H1 (cell line): ENCODE data around the gene LEPR. TPM values are rescaled to one million over a fixed set of nuclear protein-coding genes. Genes with fewer than 3 reads are reported as not detected.
A peak's percentile ranks its signal among the peaks of the same experiment; 100 is the strongest.

Experiments
- BCL11A ChIP-seq, 2 experiments: IDR thresholded peaks; one replicate each; pipeline ENCODE4 v1.6.1; 2011; ENCODE audit warnings: low read depth in 2 of 2, low read length in 2 of 2, mild to moderate bottlenecking in 2 of 2
- BRCA1 ChIP-seq: IDR thresholded peaks from 2 replicates; pipeline ENCODE4 v1.6.1; 2012; ENCODE audit warnings: low read depth, low read length, improper control_type of control experiment
- CBX8 ChIP-seq: fragments of 300-800, 300-1000 bp; sonication (generic); IDR thresholded peaks from 2 replicates; pipeline ENCODE4 v1.7.1; 2016; ENCODE audit warnings: low read depth, low read length, borderline replicate concordance
- CEBPB ChIP-seq: IDR thresholded peaks from 2 replicates; pipeline ENCODE4 v1.6.1; 2012; ENCODE audit warnings: low read depth, low read length
- CTBP2 ChIP-seq: IDR thresholded peaks from 2 replicates; pipeline ENCODE4 v1.7.0; 2011; ENCODE audit warnings: borderline replicate concordance, mild to moderate bottlenecking, moderate library complexity, mixed read lengths, low read length; ENCODE audit not compliant: insufficient read depth, insufficient read length
- HDAC2 ChIP-seq, 2 experiments: fragments of 300-600 bp in 1 of 2; sonication (generic) in 1 of 2; IDR thresholded peaks; 2 replicates each; pipeline ENCODE4 v1.6.1; 2011 to 2012; ENCODE audit warnings: low read depth in 2 of 2, low read length in 2 of 2, mild to moderate bottlenecking in 2 of 2, moderate library complexity in 2 of 2, borderline replicate concordance in 1 of 2, inconsistent platforms in 1 of 2
- HDAC6 ChIP-seq: IDR thresholded peaks from one replicate; pipeline ENCODE4 v1.7.1; 2012; ENCODE audit warnings: low read depth, mild to moderate bottlenecking, inconsistent platforms, low read length, moderate library complexity
- KDM5A ChIP-seq: fragments of 200-600 bp; IDR thresholded peaks from 2 replicates; pipeline ENCODE4 v1.7.1; 2012; ENCODE audit warnings: mild to moderate bottlenecking, low read length, inconsistent platforms, mixed read lengths
- NRF1 ChIP-seq: IDR thresholded peaks from 2 replicates; pipeline ENCODE4 v1.6.1; 2011; ENCODE audit warnings: mild to moderate bottlenecking, low read depth, low read length, improper control_type of control experiment
- POU5F1 ChIP-seq: IDR thresholded peaks from 2 replicates; pipeline ENCODE4 v1.6.1; 2011; ENCODE audit warnings: low read depth, mild to moderate bottlenecking, low read length, moderate library complexity
- RAD21 ChIP-seq, 2 experiments: IDR thresholded peaks in 1 of 2; conservative IDR thresholded peaks in 1 of 2; 2 replicates each; pipeline ENCODE4 v1.6.1; 2011; ENCODE audit warnings: low read depth in 2 of 2, low read length in 2 of 2, improper control_type of control experiment in 1 of 2, inconsistent platforms in 1 of 2, mild to moderate bottlenecking in 1 of 2, moderate library complexity in 1 of 2
- RFX5 ChIP-seq: IDR thresholded peaks from 2 replicates; pipeline ENCODE4 v1.6.1; 2011; ENCODE audit warnings: low read depth, low read length, improper control_type of control experiment, borderline replicate concordance
- RXRA ChIP-seq: IDR thresholded peaks from 2 replicates; pipeline ENCODE4 v1.6.1; 2011; ENCODE audit warnings: low read depth, mild to moderate bottlenecking, low read length, moderate library complexity; ENCODE audit not compliant: insufficient read depth
- SAP30 ChIP-seq: fragments of 300-600 bp; sonication (generic); IDR thresholded peaks from 2 replicates; pipeline ENCODE4 v1.7.1; 2012; ENCODE audit warnings: low read length, moderate library complexity, mild to moderate bottlenecking, inconsistent platforms; ENCODE audit not compliant: insufficient read depth, insufficient replicate concordance
- SIN3A ChIP-seq, 2 experiments: IDR thresholded peaks in 1 of 2; conservative IDR thresholded peaks in 1 of 2; 2 replicates each; pipeline ENCODE4 v1.6.1; 2011 to 2012; ENCODE audit warnings: low read length in 2 of 2, improper control_type of control experiment in 1 of 2, low read depth in 1 of 2, mild to moderate bottlenecking in 1 of 2
- SP1 ChIP-seq: IDR thresholded peaks from 2 replicates; pipeline ENCODE4 v1.6.1; 2011; ENCODE audit warnings: low read depth, low read length
- SP2 ChIP-seq: IDR thresholded peaks from 2 replicates; pipeline ENCODE4 v1.6.1; 2012; ENCODE audit warnings: mild to moderate bottlenecking, low read length, inconsistent platforms
- SUZ12 ChIP-seq: fragments of 200-600 bp; sonication (generic); IDR thresholded peaks from 2 replicates; pipeline ENCODE4 v1.6.1; 2012; ENCODE audit warnings: mild to moderate bottlenecking, inconsistent platforms, low read length, moderate library complexity, mixed read lengths
- TAF1 ChIP-seq: IDR thresholded peaks from 2 replicates; pipeline ENCODE4 v1.6.1; 2011; ENCODE audit warnings: mild to moderate bottlenecking, low read depth, low read length
- YY1 ChIP-seq: IDR thresholded peaks from 2 replicates; pipeline ENCODE4 v1.6.1; 2011; ENCODE audit warnings: low read depth, mild to moderate bottlenecking, low read length
- ZNF274 ChIP-seq: IDR thresholded peaks from 2 replicates; pipeline ENCODE4 v1.7.0; 2012; ENCODE audit warnings: low read length, borderline replicate concordance; ENCODE audit errors: extremely low read depth
- polyA plus RNA-seq, 7 experiments: library from polyadenylated mRNA; depleted of rRNA in 3 of 7; stranded (reverse) in 5 of 7; unstranded in 2 of 7; fragments of >200 nt in 5 of 7; fragments of 200-250 nt in 2 of 7; gene quantifications; 1 replicate in 5 of 7; 2 replicates in 1 of 7; 4 replicates in 1 of 7; pipeline versions ENCODE4 v1.2.1 to v1.2.3, GENCODE V29; 2011 to 2013; ENCODE audit warnings: missing spikeins in 2 of 7, mixed read lengths in 2 of 7
- total RNA-seq: library from RNA; stranded (reverse); fragmentation: NEBNext Ultra II Directional; extraction: Animal tissue kit (Norgen Biotek cat#: 25700); gene quantifications from 2 replicates; pipeline ENCODE4 v1.2.1, GENCODE V29; 2021
- TF ChIP-seq, protein P1 (sequence below): IDR thresholded peaks from 2 replicates; pipeline ENCODE4 v1.6.1; 2012; ENCODE audit warnings: low read length, inconsistent platforms

Gene LEPR
- total and polyA plus RNA-seq, 2 of the 8 experiments (the other 6 are each of a cell fraction or from before 2014, with no cell fraction given) = 1.3 to 3.9 TPM

DNA sequence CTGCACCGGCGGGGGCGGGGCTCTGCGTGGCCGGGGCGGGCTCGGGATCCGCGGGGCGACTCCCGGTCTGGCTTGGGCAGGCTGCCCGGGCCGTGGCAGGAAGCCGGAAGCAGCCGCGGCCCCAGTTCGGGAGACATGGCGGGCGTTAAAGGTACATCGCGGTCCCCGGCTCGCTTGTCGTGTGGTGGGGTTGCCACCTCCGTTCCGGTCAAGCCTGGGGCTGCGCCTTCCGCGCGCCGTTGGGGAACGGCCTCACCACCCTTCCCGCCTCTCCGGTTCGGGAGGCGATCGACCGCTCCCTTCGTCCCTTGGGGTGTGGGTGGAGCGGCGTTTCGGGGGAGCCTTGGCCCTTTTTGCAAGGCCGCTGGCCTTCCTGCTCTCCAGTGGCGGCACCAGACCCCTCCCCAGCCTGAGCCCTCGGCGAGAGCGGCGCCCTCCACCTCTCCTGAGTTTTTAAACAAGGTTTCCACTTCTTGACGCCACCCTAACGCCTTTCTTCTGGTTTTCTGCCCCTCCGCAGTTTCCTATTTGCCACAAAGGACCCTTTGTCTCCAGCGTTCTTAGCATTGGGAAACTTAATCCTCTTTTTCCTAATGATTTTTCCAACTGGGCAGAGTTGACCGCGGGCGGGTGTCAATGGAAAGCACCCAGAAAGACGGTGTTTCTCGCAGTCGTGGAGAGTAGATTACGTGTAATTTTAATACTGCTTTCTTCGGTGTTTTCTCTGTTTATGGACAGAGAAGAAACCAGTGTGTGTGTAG is at the start of gene LEPR, which contains the start of gene LEPROT (continued):
- TF ChIP-seq SP1 (no peak), RXRA (no peak), HDAC2 (IDR thresholded peaks at IDR 0.05; ENCODE audit: borderline replicate concordance in 1 of 2, low read depth in 2 of 2, low read length in 2 of 2) (no peak; a peak in 1 of 4 replicates), BRCA1 (no peak), SUZ12 (no peak), ZNF274 (no peak), YY1 (peak; percentile 86), CBX8 (no peak), SAP30 (no peak), KDM5A (no peak), CEBPB (no peak), RFX5 (no peak), HDAC6 (no peak), NRF1 (no peak), SP2 (no peak), RAD21 (IDR thresholded peaks at IDR 0.05 in 1 of 2, conservative IDR thresholded peaks at IDR 0.05 in 1 of 2; ENCODE audit: low read depth in 2 of 2, low read length in 2 of 2) (0 out of 4 replicates have a peak, but pooled peaks of 1 of the 2 experiments have one; percentile 1), POU5F1 (no peak), TAF1 (peak; percentile 86), CTBP2 (no peak), BCL11A (IDR thresholded peaks at IDR 0.05; ENCODE audit: low read depth in 2 of 2, low read length in 2 of 2) (no peak), SIN3A (conservative IDR thresholded peaks at IDR 0.05 in 1 of 2, IDR thresholded peaks at IDR 0.05 in 1 of 2; ENCODE audit: low read depth in 1 of 2, low read length in 2 of 2) (0 out of 4 replicates have a peak, but pooled peaks of 1 of the 2 experiments have one; percentile 52)
- TF ChIP-seq, protein P1, sequence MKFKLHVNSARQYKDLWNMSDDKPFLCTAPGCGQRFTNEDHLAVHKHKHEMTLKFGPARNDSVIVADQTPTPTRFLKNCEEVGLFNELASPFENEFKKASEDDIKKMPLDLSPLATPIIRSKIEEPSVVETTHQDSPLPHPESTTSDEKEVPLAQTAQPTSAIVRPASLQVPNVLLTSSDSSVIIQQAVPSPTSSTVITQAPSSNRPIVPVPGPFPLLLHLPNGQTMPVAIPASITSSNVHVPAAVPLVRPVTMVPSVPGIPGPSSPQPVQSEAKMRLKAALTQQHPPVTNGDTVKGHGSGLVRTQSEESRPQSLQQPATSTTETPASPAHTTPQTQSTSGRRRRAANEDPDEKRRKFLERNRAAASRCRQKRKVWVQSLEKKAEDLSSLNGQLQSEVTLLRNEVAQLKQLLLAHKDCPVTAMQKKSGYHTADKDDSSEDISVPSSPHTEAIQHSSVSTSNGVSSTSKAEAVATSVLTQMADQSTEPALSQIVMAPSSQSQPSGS = no peak
